Type B pancreatic cell (in vitro differentiated cells): ENCODE data around the gene LOXL3. TPM values are rescaled to one million over a fixed set of nuclear protein-coding genes. Genes with fewer than 3 reads are reported as not detected.

ENCODE experiments used
- DNase-seq: peaks from one replicate; pipeline ENCODE4 v3.0.0; 2021; ENCODE audit warnings: mixed read lengths; ENCODE audit not compliant: unreplicated experiment; ENCODE audit errors: extremely low spot score
- H3K27ac Mint-ChIP-seq: 2 replicates; pipeline ENCODE4 v1.8.0; 2021; ENCODE audit warnings: mild to moderate bottlenecking, mixed read lengths
- H3K27me3 Mint-ChIP-seq: 2 replicates; pipeline ENCODE4 v1.8.0; 2021; ENCODE audit warnings: mixed read lengths
- H3K36me3 Mint-ChIP-seq: 2 replicates; pipeline ENCODE4 v1.8.0; 2021; ENCODE audit warnings: mixed read lengths
- H3K4me1 Mint-ChIP-seq: one replicate; pipeline ENCODE4 v1.8.0; 2021; ENCODE audit warnings: mixed read lengths; ENCODE audit not compliant: unreplicated experiment
- H3K4me3 Mint-ChIP-seq: 2 replicates; pipeline ENCODE4 v1.8.0; 2021; ENCODE audit warnings: mild to moderate bottlenecking, mixed read lengths
- H3K9me3 Mint-ChIP-seq: 2 replicates; pipeline ENCODE4 v1.8.0; 2021; ENCODE audit warnings: mixed read lengths
- total RNA-seq: library from RNA; stranded (reverse); gene quantifications from 2 replicates; pipeline ENCODE4 v1.2.1, GENCODE V29; 2021; ENCODE audit warnings: low replicate concordance
- TF ChIP-seq, protein P1 (sequence below): fragments of 200-600 bp; sonication (generic); conservative IDR thresholded peaks from 2 replicates; pipeline ENCODE4 v1.5.0; 2021; ENCODE audit warnings: antibody characterized with exemption, mild to moderate bottlenecking

The LOXL3 gene
- total RNA-seq, 1 donor from 2014 or later, result 23.8 TPM

DNA sequence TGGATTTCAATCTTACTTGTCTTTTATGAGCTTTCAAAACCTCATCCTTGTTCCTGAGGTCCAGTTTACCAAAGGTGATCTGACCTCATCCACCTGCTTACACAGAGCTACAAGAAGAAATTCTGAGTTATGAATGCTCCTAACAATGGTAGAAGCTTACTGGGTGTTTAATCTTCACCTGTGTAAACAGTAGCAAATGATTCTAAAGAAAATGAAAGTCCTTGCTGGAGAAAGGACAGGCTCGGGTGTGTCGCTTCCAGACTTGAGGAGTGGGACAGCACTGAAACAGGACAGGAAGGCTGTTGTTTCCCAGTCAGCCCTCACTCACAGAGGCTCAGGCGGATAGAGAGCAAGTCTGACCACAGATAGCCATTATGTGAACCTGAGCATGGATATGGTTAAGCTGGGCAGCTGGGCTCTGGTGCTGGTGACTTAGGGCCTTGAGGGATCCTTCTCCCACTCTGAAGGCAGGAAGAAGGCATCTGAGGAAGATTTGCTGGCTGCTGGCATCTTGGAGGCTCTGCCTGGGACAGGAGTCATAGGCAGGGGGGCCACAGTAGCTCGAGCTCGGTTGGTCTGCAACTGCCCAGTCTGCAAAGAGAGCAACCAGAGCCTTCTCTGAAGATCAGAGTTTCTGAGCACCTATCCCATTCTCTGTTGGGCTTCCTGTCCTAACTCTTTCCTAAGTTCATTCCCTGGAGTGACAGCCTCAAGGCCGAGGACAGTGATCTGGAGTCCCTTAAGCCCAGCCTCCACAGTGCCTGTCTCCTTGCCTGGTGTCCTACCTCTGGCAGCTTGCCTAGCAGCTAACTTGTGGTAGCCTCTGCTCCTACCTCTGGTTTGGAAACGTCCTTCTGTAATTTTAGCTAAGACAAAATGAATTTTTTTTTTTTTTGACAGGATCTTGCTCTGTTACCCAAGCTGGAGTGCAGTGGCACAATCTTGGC, 4.8 kb upstream of the LOXL3 start:
- no peaks in the 10 kb centered on the region for H3K9me3 Mint-ChIP-seq
- peak overlapping the region; percentile 21 for H3K4me3 Mint-ChIP-seq
- no peaks in the 10 kb centered on the region for H3K4me1 Mint-ChIP-seq
- DNase-seq, result no peak
- peak overlapping the region; percentile 23 for H3K27ac Mint-ChIP-seq
- H3K36me3 Mint-ChIP-seq, result no peaks in the 10 kb centered on the region
- peaks cover 75% of the 10 kb centered on the region for H3K27me3 Mint-ChIP-seq
- TF ChIP-seq, protein P1, sequence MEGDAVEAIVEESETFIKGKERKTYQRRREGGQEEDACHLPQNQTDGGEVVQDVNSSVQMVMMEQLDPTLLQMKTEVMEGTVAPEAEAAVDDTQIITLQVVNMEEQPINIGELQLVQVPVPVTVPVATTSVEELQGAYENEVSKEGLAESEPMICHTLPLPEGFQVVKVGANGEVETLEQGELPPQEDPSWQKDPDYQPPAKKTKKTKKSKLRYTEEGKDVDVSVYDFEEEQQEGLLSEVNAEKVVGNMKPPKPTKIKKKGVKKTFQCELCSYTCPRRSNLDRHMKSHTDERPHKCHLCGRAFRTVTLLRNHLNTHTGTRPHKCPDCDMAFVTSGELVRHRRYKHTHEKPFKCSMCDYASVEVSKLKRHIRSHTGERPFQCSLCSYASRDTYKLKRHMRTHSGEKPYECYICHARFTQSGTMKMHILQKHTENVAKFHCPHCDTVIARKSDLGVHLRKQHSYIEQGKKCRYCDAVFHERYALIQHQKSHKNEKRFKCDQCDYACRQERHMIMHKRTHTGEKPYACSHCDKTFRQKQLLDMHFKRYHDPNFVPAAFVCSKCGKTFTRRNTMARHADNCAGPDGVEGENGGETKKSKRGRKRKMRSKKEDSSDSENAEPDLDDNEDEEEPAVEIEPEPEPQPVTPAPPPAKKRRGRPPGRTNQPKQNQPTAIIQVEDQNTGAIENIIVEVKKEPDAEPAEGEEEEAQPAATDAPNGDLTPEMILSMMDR, result no peak

GRCh38 chr2:74556831-74557370, 3.2 kb upstream of the LOXL3 start:
- no peak for DNase-seq
- TF ChIP-seq, protein P1, result no peak
- Mint-ChIP-seq H3K27me3 (peaks cover 69% of the 10 kb centered on the region), H3K27ac (no peak overlapping the region), H3K9me3 (no peaks in the 10 kb centered on the region), H3K4me1 (peaks cover 8% of the 10 kb centered on the region), H3K4me3 (no peak overlapping the region), H3K36me3 (no peaks in the 10 kb centered on the region)

DNA sequence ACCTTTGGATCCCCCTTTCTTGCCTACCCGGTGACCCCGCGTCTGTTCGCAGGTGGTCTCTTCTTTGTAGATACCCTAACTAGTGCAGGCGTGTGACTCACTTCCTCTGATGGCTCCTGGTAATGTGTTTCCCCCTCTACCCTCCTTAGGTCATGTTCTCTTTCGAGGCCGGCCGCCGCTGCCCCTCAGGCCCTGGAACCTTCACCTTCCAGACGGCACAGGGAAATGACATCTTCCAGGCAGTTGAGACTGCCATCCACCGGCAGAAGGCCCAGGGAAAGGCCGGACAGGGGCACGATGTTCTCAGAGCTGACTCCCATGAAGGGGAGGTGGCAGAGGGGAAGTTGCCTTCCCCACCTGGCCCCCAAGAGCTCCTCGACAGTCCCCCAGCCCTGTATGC, 2.4 kb upstream of the LOXL3 start:
- TF ChIP-seq, protein P1, result no peak
- peaks cover 8% of the 10 kb centered on the region for H3K4me1 Mint-ChIP-seq
- no peaks in the 10 kb centered on the region for H3K9me3 Mint-ChIP-seq
- no peaks in the 10 kb centered on the region for H3K36me3 Mint-ChIP-seq
- H3K27ac Mint-ChIP-seq, result no peak overlapping the region
- peak overlapping the region; percentile 91 for H3K4me3 Mint-ChIP-seq
- H3K27me3 Mint-ChIP-seq, result peaks cover 69% of the 10 kb centered on the region
- DNase-seq, result no peak

GRCh38 chr2:74555610-74556103, 1.9 kb upstream of the LOXL3 start:
- Mint-ChIP-seq H3K4me3 (peak overlapping the region; percentile 91), H3K4me1 (peaks cover 8% of the 10 kb centered on the region)

GRCh38 chr2:74554820-74555531, 1.2 kb upstream of the LOXL3 start:
- Mint-ChIP-seq H3K4me1 (peaks cover 8% of the 10 kb centered on the region), H3K27ac (peak overlapping the region; percentile 88), H3K36me3 (no peaks in the 10 kb centered on the region), H3K9me3 (no peaks in the 10 kb centered on the region), H3K27me3 (peaks cover 58% of the 10 kb centered on the region), H3K4me3 (peak overlapping the region; percentile 91)
- no peak for DNase-seq
- TF ChIP-seq, protein P1, result peak; percentile 32

More at GRCh38 chr2:74555610-74556103, 1.9 kb upstream of the LOXL3 start:
- no peak for DNase-seq
- peaks cover 65% of the 10 kb centered on the region for H3K27me3 Mint-ChIP-seq
- H3K27ac Mint-ChIP-seq, result peak overlapping the region; percentile 88
- H3K36me3 Mint-ChIP-seq, result no peaks in the 10 kb centered on the region
- TF ChIP-seq, protein P1, result no peak
- no peaks in the 10 kb centered on the region for H3K9me3 Mint-ChIP-seq
